HG02588 (cell line): ENCODE results near the gene APOBEC3G.
"Not testable (repeated sequence)": the region's sequence is repeated elsewhere in the genome, so short reads cannot be mapped to it uniquely, and the experiment has no call there.

Experiments used
- ATAC-seq: cut with Tn5 transposase; IDR thresholded peaks from one replicate; pipeline ENCODE4 v1.9.1; 2021; ENCODE audit warnings: mild to moderate bottlenecking, moderate library complexity; ENCODE audit not compliant: unreplicated experiment

APOBEC3G gene

GRCh38 chr22:39066442-39067276, 10.4 kb upstream of the APOBEC3G start:
- ATAC-seq = not testable (repeated sequence)

- ATAC-seq = no peak
Observed at GRCh38 chr22:39068033-39068785, 8.9 kb upstream of the APOBEC3G start.

DNA sequence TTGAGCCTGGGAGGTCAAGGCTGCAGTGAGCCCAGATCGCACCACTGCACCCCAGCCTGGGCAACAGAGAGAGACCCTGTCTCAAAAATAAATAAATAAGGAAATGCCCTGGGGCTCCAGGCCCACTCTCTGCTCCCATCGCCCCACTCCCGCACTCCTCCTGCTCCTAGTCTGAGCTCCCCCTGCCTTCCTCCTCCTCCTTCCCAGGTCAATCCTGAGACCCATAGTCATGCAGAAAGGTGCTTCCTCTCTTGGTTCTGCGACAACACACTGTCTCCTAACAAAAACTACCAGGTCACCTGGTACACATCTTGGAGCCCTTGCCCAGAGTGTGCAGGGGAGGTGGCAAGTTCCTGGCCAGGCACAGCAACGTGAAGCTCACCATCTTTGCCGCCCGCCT, 6.9 kb upstream of the APOBEC3G start:
- ATAC-seq = no peak

- ATAC-seq = not testable (repeated sequence)
Observed at GRCh38 chr22:39072581-39072981, 4.5 kb upstream of the APOBEC3G start.

GRCh38 chr22:39073981-39074380, 3.1 kb upstream of the APOBEC3G start:
- no peak for ATAC-seq

DNA sequence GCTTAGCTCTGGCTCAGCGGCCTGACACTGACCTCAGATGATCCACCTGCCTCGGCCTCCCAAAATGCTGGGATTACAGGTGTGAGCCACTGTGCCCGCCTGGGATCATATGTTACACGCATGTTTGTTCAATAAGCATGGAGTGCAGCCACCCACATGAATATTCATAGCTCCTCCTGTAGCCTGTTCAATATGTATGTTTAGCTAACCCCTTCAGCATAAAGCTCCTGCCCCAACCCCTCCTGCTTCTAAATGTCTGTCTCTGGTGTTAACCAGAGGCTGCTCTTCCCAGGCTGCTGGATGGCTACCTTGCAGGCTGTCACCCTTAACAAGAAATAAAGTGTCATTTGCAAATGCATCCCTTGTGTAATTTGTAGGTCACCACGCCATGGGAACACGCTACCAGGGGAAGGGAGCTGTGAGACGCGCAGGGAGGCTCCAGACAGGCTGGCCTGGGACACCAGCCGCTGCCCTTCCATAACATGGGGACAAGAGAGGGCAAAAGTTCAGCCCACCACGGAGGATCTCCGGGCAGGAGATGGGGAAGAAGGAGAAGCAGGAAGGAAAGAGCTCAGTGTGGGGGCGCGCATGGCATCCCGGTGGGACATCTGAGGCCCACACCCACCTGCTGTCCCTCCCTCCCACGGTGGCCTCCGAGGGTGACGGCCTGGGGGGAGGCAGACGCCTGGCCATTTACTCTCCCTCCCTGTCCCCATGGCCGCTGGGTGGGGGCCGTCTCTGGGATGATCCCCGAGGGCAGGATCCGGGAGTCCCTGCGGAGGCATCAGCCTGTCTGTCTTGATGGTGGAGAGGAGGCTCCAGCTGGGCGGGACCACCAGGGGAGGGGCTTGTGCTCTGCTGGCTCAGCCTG, 685 bp upstream of the APOBEC3G start:
- ATAC-seq = not testable (repeated sequence)

- not testable (repeated sequence) for ATAC-seq
Observed at GRCh38 chr22:39077912-39078311, 837 bp downstream of the APOBEC3G start.

DNA sequence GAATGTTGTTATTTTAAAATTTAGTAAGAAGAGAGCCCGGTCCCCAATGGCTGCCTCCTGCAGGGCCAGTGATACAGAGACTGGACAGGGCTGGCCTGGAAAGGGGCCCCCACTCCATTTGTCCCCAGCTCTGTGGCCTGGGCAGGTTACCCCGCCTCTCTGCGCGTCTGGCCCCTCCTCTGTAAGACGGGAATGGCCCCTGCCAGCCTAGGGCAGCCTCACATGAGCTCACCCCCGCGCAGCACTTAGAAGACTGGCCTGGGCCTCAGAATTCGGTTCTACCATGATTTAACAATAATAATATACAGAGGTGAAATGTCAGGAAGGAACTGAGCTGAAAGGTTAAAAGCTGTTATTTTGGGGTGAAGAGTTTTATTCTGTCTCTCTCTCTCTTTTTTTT, 1.3 kb downstream of the APOBEC3G start:
- ATAC-seq = no peak

- not testable (repeated sequence) for ATAC-seq
Observed at GRCh38 chr22:39079054-39079637, 2.1 kb downstream of the APOBEC3G start.

DNA sequence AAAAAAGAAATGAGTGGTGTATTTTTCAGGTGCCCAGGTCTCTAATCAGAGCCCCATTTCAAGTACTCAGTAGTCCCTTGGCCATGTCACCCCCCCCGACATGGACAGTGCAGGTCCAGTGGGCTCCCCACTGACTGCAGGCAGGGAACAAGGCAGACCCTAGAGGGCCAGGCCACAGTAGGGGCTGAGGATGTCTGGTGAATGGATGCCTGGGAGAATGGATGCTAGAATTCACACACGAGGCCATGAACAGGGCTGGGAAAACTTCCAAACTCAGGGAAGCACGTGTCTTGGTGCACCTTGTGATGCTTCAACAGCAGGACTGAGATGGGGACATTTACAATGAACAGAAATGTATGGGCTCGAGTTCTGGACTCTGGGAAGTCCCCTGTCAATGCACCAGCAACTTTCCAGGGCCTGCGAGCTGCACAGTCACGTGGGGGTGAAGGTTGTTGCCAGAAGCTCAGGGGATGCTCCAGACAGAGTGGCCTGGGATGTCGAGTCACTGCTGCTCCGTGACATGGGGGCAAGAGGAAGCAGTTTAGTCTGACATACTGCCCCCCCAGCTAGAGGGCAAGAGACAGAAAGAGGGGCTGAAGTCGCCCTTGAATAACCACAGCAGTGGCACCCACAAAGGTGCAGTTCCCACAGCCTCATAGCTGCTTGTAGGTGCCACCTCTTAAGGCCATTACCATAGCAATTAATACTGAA, 3.1 kb downstream of the APOBEC3G start:
- ATAC-seq = no peak

- no peak for ATAC-seq
Observed at GRCh38 chr22:39081016-39081415, 3.9 kb downstream of the APOBEC3G start.

DNA sequence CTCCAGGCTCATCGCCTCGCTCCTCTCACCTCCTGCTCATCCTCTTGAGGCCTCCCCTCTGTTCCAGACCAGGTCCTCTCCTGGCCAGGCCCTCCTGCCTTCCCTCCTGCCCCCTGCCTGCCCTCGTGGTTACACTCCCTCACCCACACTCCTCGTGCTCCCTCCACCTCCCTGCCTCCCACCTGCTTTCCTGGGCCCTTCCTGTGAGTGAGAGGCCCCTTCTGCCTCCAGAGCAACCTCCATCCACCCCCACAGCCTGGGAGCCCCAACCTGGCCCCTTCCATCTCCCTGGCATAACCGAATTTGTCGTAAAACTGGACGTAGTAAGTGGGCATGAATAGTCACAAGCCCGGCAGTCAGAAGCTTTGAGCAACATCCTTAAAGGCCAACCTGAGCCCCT, 4.5 kb downstream of the APOBEC3G start:
- ATAC-seq = no peak

- ATAC-seq = no peak
Observed at GRCh38 chr22:39083212-39084165, 6.4 kb downstream of the APOBEC3G start.

DNA sequence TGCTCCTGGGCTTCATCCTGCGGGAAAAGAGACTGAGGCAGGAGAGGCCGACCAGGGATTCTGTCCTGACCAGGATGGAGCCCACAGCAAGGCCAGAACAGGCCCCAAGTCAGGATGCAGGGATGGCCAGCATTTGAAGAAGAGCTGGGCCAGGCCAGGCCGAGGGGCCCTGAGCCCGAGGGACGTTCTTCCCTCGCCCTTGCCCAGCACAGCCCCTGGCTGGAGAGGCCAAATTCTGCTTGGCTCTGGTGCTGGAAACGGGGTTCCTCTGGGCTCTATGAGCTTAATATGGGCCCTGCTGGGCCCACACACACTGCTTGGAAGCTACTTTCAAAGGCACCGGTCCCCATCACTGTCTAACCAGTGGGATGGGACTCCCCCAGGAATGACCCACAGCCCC, 7.6 kb downstream of the APOBEC3G start:
- ATAC-seq = no peak

DNA sequence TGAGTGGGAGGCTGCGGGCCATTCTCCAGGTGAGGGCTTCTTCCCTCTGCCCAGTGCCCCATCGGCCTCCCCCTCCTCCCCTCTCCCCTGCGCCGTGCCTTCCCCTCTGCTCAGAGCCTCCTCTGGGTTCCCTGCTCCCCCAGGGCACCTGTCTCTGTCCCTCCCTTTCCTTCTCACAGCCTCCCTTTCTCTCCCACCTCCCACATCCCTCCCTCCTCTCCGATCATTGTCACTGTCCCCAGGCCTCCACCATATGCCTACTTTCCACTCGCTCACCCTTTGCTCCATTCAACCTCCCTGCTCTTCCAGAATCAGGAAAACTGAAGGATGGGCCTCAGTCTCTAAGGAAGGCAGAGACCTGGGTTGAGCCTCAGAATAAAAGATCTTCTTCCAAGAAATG, 10.0 kb downstream of the APOBEC3G start:
- ATAC-seq = no peak

GRCh38 chr22:39087881-39088684, 11.0 kb downstream of the APOBEC3G start:
- no peak for ATAC-seq

- ATAC-seq = no peak
Observed at GRCh38 chr22:39088685-39089032, 11.6 kb downstream of the APOBEC3G start.

DNA sequence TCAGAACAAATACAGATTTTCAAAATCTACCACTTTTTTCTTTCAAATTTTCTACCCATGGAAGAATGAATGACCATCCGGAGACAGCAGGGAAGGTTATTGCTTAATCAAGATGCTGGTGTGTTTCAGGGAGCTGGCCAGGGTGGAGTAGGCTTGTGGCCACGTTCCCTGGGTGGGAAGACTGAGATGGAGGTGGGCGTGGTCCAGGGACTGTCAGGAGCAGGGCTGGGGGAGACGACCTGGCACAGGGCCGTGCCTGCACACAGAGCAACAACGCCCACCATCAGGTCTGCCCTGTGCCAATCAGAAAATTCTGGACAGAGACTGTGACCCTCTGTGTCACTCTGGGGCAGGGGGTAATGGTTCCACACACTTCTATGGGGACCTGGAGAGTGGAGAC, 12.9 kb downstream of the APOBEC3G start:
- ATAC-seq = no peak
